HuH-7.5 (cell line): ENCODE measurements around the gene TPM2.

Source experiments
- DNase-seq: peaks from one replicate; pipeline ENCODE4 v3.0.0; 2011; ENCODE audit warnings: low spot score

Gene TPM2

GRCh38 chr9:35718721-35719511, 29.2 kb upstream of the TPM2 start:
- no peak for DNase-seq

DNA sequence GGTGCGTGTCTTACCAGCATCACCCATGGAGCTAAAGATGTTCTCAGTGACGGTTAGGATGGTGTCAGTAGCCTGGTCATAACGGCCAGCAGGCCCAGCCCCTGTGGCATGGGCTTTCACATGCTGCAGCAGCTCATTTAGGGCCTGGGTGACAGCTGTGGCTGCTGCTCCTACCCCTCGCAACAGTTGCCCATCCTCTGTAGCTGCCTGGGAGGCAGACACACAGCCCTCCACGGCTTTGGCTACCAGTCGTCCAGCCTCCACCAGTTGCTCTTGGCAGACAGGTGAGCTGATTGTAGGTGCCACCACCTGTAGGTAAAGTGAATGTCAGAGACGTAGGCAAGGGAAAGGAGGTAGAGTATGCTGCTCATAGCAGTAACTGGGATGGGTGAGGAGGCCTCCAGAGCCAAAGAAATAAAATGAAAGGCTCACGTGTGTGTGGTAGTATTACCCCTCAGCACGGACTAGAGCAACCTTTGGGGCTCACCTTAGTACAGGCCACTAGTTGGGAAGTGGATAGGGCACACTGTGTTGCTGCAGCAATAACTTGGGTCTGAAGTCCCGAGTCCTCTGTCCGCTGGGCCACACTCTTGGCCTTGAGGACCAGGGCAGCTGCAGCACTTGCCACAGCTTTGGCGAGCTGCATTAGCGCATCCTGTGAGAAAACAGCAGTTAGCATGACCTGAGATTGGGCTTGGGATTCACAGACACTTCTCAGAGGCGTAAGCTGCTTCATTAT, 27.6 kb upstream of the TPM2 start:
- no peak for DNase-seq

- no peak for DNase-seq
These were observed 26.5 kb upstream of the TPM2 start for GRCh38 chr9:35716230-35716629.

GRCh38 chr9:35714579-35715252, 25.0 kb upstream of the TPM2 start:
- DNase-seq = no peak

- DNase-seq = no peak
These were observed 24.4 kb upstream of the TPM2 start for GRCh38 chr9:35714123-35714522.

GRCh38 chr9:35713578-35713977, 23.9 kb upstream of the TPM2 start:
- no peak for DNase-seq

GRCh38 chr9:35712762-35713400, 23.2 kb upstream of the TPM2 start:
- DNase-seq = no peak

GRCh38 chr9:35711501-35712428, 22.0 kb upstream of the TPM2 start:
- DNase-seq = no peak

DNA sequence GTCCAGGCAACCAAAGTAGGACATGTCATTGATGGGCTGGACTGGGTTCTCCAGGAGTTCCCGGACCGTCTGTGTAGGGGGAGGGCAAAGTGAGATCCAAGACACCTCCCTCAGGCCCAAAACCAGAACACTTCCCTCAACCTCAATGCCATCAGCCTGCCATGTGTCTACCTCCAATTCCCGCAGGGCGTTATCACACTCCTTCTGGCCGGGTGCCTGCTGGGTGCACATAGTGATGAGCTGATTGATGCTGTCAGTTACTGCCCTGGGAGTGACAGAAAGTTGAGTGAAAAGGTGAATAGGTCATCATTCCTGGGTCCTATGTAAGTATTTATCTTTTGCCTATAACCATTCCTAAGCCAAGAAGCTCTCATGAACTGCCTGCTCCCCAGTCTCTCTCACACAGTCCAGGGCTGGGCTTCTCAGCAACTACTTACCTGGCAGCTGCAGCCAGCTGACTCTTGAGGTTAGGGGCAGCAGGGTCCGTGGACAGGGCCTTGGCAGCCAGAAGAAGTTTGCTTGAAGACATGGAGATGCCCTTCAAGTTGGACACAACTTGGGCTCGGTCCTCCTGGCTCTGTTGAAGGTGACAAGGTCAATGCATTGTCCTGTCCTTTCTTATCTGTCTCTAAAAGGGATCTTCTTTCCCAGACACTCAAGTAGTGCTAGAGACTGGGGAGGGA, 21.2 kb upstream of the TPM2 start:
- no peak for DNase-seq

GRCh38 chr9:35708146-35708545, 18.4 kb upstream of the TPM2 start:
- no peak for DNase-seq

DNA sequence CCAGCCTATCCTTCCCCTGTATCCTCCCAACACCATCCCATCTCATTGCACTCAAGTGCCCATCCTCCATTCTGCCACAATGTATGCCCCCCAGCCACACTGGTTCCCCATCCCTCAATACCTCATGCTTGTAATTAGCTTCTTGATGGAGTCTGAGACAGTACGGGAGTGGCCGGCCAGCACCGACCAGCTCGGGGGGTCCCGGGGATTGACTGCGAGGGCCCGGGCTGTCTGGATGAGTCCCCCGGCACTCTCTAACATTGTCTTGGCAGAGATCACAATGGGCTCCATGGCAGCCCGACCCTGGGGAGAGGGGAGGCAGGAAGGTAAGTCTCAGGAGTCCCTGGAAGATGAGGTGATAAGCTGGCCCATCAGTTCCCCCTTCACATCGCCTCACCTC, 17.2 kb upstream of the TPM2 start:
- no peak for DNase-seq

GRCh38 chr9:35705836-35706430, 16.2 kb upstream of the TPM2 start:
- no peak for DNase-seq

DNA sequence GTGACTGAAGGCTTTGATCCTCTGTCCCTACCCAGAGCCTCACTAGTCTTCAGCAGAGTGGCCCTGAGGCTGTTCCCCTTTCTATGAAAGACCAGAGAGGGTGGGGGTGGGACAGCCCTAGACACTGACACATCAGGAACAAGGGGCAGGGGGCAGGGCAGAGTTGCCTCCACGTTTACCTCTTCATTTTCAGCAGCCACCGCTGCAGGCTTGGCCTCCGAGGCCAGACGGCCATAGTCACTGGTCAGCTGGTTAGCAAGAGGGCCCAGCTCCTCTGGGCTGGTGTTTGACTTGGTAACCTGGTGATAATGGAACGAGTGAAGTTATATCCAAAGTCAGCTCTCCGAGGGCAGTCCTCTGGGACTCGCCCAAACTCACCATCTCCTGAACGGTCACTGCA, 15.6 kb upstream of the TPM2 start:
- DNase-seq = no peak

DNA sequence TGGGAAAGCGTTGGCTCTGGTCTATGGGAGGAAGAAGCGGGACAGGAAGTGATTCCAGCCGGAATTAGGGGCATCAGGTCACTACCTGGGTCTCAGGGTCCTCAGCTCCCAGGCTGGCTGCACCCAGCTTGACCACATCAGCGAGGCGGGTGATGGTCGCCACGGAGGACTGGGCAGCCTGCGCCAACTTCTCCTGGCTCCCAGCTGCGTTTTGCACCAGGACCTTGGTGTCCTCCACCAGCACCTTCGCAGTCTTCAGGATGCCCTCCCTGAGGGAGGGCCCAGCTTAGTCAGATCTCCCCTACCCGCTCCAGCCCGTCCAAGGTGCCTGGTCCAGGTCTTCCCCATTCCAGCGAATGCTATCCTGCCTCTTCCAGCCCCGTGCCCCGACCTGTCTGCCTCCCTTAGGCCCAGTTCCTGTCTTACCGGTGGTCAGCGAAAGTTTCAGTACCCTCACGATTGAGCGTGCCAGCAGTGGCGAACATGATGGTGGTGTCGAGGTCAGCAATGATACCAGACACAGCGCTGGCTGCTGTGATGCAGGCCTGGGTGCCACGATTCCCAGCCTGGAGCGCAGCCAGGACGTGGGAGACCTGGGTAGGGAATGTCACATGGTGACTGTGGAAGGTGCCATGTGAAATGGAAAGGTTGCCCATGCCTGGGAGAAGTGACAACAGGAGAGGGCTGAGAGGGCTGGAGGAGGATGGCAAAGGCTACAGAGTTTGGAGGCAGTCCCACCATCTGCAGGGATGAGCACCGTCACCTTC, 14.4 kb upstream of the TPM2 start:
- no peak for DNase-seq

DNA sequence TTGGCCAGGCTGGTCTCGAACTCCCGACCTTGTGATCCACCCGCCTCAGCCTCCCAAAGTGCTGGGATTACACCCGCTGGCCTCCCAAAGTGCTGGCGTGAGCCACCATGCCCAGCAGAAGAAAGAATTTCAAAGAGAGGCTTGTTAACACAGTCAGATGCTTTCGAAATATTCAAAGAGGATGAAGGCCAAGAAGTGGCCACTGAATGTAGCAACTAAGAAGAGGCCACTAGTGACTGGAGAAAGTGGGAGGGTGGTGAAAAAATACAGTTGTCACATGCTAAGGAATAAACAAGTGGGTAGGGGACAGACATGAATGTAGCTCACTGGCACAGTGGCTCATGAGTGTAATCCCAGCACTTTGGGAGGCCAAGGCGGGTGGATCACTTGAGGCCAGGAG, 13.0 kb upstream of the TPM2 start:
- DNase-seq = no peak

DNA sequence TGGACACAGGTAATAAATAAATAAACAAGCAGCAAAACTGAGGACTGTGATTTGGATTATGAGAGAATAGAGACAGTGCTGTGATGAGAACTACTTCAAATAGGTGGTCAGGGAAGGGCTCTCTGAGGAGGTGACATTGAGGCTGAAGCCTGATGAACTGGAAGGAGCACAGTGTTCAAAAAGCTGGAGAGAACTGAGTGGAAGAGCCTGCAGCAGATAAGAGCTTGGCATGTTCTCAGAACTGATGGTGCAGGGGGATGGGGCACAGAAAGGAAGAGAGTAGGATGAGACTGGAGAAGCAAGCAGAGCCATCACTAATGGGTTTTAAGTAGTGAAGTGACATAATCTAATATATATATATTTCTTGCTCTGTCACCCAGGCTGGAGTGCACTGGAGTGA, 11.2 kb upstream of the TPM2 start:
- DNase-seq = no peak

- no peak for DNase-seq
These were observed 10.3 kb upstream of the TPM2 start for GRCh38 chr9:35700031-35700430.

DNA sequence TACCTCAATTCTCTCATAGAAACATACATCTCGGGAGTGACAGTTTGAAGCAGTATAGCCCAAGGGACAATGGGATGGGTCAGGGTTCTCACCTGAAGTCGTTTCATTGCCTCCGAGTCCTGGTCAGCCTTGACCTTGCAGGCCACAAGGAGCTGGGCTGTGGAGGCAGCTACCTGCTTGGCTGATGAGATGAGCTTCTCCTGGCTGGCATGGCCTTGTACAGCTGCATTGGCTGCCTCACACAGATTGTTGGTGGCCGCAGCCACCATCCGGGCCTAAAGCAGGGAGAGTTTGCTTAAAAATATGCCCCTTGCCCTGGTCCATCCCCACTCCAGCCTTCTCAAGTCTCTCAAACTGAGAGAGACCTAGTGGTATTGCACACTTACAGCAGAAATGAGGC, 8.5 kb upstream of the TPM2 start:
- no peak for DNase-seq

GRCh38 chr9:35697486-35697885, 7.8 kb upstream of the TPM2 start:
- no peak for DNase-seq
